GM12874 (cell line): ENCODE measurements around the gene LTBP2.

ENCODE experiments used
- TF ChIP-seq, protein P1 (sequence below): IDR thresholded peaks from 2 replicates; pipeline ENCODE4 v1.5.1; 2011; ENCODE audit warnings: low read depth, mild to moderate bottlenecking, control low read depth, low read length, moderate library complexity; ENCODE audit not compliant: insufficient read depth

The LTBP2 gene

DNA sequence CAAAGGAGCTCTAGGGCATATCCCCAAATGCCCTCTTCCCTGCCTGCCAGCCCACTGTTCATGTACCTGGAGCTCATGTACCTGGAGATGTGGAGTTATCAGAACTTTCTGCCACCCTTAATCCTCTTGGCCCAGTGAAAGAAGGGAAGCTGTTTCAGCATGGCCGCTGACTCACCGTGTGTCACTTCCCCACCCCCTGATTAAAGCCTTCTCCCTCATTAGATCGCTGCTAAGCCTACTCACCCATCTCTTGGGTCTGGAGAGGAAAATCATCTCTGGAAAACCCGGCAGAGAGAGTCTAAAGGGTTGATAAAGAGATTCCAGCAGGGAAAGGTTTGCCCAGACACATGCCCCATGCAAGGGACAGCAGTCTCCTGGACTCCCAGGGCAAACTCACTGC lies 4.5 kb upstream of the LTBP2 start:
- TF ChIP-seq, protein P1, sequence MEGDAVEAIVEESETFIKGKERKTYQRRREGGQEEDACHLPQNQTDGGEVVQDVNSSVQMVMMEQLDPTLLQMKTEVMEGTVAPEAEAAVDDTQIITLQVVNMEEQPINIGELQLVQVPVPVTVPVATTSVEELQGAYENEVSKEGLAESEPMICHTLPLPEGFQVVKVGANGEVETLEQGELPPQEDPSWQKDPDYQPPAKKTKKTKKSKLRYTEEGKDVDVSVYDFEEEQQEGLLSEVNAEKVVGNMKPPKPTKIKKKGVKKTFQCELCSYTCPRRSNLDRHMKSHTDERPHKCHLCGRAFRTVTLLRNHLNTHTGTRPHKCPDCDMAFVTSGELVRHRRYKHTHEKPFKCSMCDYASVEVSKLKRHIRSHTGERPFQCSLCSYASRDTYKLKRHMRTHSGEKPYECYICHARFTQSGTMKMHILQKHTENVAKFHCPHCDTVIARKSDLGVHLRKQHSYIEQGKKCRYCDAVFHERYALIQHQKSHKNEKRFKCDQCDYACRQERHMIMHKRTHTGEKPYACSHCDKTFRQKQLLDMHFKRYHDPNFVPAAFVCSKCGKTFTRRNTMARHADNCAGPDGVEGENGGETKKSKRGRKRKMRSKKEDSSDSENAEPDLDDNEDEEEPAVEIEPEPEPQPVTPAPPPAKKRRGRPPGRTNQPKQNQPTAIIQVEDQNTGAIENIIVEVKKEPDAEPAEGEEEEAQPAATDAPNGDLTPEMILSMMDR: no peak

DNA sequence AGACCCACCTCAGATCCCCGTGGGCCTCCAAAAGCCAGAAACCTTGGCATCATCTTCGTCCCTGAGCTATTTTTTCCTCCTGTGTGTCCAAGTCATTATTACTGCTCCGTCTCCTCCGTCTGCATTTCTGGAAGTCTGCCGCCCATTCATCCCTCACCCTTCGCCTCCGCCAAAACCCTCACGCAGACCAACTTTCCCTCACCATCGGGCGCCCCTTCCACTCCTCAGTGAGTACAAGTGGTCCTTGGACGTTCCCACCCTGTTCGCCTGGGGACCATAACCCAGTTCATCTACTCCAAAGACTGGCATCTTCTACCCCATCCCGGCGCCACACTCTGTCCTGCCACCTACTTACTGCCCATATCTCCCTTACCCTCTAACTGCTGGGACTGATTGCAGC lies 3.7 kb upstream of the LTBP2 start:
- TF ChIP-seq, protein P1: no peak

DNA sequence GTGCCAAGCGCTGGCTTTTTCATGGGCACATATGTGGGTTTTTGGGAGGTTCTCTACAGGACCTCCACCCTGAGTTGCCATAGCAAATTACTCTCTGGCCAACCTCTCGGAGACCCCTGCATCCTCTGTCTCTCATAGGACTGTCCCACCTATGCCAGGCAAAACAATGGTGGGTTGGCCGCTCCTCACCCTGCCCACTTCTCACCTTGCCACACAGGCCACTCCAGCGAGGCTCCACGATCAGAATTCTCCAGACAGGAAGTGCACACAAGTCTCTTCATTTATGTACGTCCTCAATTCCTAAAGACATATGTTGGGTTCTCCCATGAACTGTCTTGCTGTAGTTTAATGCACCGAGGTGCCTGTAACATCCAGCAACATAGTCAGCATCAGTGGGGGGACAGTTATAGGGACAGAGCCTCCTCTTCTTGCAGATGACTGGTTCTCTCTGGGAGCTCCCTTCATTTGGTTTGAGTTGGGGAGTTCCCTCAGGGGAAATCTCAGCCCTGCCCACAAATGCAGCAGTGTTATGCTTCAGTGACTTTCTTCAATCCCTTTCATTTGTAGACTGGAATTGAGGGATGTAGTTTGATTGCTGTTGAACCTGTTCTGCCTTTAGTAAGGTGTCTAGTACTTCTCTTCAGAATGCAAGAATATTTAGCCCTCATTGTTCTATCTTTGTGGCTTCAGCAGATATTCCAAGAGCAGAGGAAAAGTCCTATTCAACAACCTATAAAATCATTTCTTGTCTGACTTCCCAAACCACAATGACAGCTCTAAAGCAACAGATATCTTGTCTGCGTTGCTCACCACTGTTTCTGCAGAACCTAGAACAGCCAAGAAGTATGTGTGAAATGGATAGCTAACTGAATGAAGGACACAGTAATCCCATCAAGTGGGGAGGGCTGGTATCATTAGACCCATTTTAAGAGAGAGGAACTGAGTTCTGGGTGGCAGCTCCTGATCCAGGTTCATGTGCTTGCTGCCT lies 2.8 kb upstream of the LTBP2 start:
- TF ChIP-seq, protein P1: no peak

DNA sequence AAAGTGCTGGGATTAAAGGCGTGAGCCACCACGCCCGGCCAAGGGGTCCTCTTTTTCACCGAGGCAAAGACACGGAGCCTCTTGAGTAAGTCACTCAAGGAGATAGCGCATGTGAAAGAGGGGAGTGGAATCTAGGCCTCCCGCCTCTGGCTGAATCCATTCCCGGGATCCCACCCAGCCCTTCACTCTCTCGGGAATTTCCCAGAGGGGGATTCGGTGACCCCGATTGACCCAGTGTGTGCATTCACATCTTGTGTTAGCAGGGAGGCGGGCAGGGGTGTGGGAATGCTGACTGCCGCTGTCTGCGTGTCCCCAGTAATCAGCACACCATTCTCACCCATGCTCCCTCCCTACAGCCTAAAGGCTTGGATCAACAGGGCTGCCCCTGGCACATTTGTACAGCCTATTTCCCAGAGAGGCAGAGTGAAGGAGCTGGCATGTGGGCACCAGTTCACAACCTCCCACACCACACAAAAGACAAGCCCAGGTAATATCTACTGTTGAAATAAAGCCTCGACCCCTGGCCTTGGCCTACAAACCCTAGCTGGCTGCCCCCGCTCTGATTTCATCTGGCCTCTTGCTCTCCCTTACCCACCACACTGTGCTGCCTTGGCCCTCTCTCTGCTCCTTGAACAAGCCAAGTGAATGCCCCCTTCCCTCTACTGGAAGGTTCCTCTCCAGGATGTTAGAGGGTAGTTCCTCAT lies 1.3 kb upstream of the LTBP2 start:
- TF ChIP-seq, protein P1: no peak

DNA sequence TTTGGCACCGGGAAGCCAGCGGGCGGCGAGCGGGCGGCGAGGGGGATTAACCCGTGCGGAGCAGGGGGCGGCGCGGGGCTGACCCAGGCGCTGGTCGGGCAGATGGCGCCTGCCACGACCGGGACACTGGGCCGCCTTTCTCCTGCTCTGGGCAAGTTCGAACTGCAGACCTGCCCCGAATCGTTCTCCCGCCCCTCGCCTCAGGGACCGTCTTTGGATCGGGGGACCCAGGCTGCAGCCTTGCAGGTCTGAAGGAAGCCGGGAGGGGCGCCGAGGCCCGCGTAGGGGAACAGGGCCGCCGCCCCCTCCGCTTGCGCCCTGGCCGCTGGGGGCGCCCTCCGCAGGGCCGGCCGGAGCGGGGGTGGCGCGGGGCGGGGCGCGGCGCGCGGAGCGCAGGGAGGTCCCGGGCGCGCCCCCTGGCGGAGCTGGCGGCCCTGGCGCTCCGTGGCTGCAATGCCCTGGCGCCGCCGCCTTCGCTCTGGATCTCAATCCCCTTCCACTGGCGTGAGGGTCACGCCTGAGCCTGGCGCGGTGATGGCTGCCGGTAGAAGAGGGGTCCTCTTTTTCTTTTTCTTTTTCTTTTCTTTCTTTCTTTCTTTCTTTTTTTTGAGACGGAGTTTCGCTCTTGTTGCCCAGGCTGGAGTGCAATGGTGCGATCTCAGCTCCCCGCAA lies 449 bp upstream of the LTBP2 start:
- TF ChIP-seq, protein P1: peak; percentile 82

DNA sequence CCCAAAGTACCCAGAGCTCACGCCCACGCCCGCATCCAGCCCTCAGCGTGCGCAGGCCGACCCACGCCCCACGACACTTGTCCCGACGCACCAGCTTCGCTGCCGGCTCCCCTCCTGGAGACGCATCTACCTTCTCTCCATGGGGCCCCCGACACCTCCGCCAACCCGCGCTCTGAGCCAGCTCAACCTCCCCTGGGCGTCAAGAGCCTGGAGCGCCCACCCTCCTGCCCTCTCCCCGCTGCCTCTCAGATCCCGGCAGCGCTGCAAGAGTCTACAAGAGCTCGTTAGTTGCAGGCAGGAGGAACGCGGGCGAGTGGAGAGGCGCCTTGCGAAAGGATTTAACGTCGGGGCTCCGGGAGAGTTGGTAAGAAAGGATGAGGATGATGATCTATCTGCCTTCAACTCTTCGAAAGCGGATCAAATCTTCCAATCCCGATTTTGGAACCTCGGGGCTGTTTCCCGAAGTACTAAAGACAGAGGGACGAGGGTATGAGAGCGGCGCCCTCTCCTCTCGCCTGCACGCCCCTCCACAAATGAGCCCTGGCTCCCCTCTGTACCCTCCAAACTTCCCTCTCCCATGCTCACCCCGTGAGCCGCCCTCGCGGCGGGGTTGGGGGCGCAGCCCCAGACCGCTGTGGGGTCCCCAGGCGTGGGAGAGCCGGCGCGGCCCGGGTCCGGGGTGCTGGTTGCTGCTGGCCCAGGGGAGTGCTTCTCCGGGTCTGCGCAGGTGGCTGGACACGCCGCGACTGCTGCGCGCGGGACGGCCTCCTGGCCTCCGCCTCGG lies 979 bp downstream of the LTBP2 start:
- TF ChIP-seq, protein P1: no peak
